NCI-H1417 treated with DMSO at 0.1 percent for 48 hours (cell line): ENCODE results near the gene MEX3D.
"Not testable (repeated sequence)": the region's sequence is repeated elsewhere in the genome, so short reads cannot be mapped to it uniquely, and the experiment has no call there.

Experiments used
- DNase-seq: peaks from one replicate; lab custom pipeline; 2025; lab: John Stamatoyannopoulos, UW

Gene MEX3D

GRCh38 chr19:1571358-1571757 lies 3.2 kb upstream of the MEX3D start:
- DNase-seq, result no peak

- DNase-seq, result no peak
Measured at GRCh38 chr19:1570836-1571235, 2.7 kb upstream of the MEX3D start.

GRCh38 chr19:1569997-1570396 lies 1.9 kb upstream of the MEX3D start:
- no peak for DNase-seq

GRCh38 chr19:1567848-1568227 lies 287 bp downstream of the MEX3D start:
- no peak for DNase-seq

- DNase-seq, result no peak
Measured at GRCh38 chr19:1567116-1567847, 843 bp downstream of the MEX3D start.

- DNase-seq, result peak; percentile 35
Measured at GRCh38 chr19:1566392-1567115, 1.6 kb downstream of the MEX3D start.

- DNase-seq, result no peak
Measured at GRCh38 chr19:1563251-1563650, 4.9 kb downstream of the MEX3D start.

GRCh38 chr19:1561236-1561842 lies 6.8 kb downstream of the MEX3D start:
- no peak for DNase-seq

- DNase-seq, result no peak
Measured at GRCh38 chr19:1560286-1560882, 7.7 kb downstream of the MEX3D start.

- DNase-seq, result no peak
Measured at GRCh38 chr19:1558552-1558951, 9.6 kb downstream of the MEX3D start.

GRCh38 chr19:1556390-1557070 lies 11.6 kb downstream of the MEX3D start:
- DNase-seq, result no peak

GRCh38 chr19:1555487-1556389 lies 12.4 kb downstream of the MEX3D start:
- no peak for DNase-seq

- DNase-seq, result no peak
Measured at GRCh38 chr19:1554968-1555367, 13.2 kb downstream of the MEX3D start.

- no peak for DNase-seq
Measured at GRCh38 chr19:1553415-1553814, 14.7 kb downstream of the MEX3D start.

- no peak for DNase-seq
Measured at GRCh38 chr19:1551068-1552040, 16.8 kb downstream of the MEX3D start.

GRCh38 chr19:1549332-1549945 lies 18.7 kb downstream of the MEX3D start:
- no peak for DNase-seq

GRCh38 chr19:1540365-1540925 lies 27.7 kb downstream of the MEX3D start:
- DNase-seq, result no peak

GRCh38 chr19:1539749-1540148 lies 28.4 kb downstream of the MEX3D start:
- DNase-seq, result not testable (repeated sequence)

- DNase-seq, result no peak
Measured at GRCh38 chr19:1538978-1539377, 29.1 kb downstream of the MEX3D start.
